NCI-H774 (cell line): Measurements from ENCODE around the gene PLS3.

Source experiments
- DNase-seq: peaks from one replicate; lab custom pipeline; 2025; lab: John Stamatoyannopoulos, UW

The PLS3 gene

DNA sequence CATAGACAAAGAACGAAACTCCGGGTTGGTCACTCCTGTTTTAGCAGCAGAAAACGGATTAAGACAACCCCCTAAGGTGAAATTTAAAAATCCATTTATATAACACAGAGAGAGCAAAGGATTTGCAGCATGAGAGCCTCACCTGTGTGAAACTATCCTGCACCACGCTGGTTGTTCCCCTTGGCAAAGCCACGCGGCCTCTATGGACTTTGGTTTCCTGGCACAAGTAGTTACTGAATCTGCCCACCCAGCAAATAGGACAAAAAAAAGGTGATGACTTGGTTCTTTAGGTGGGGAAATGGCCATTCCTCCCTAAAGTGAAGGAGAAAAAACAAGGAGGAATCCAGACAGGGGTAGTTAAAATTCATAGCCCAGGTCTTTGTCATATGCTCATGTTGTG, 133.1 kb downstream of the PLS3 start:
- DNase-seq = no peak

DNA sequence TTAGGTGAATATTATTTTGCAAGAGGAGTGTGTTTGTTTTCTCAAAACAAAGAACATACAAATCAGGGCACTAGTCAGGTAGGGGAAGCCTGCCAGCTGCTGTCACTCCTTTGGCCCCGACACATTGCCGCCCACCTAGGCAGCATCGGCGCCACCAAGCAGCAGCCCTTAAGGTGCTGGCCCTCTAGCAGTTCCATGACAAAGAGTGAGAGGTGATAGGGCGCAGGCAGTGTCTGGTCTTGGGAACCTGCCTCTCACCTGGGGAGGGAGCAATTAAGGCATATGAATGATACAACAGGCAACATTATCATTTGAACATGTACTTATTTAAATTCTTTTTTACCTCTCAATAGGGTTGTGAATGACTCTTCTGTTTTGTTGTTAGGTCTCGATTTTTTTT, 135.1 kb downstream of the PLS3 start:
- DNase-seq = no peak

DNA sequence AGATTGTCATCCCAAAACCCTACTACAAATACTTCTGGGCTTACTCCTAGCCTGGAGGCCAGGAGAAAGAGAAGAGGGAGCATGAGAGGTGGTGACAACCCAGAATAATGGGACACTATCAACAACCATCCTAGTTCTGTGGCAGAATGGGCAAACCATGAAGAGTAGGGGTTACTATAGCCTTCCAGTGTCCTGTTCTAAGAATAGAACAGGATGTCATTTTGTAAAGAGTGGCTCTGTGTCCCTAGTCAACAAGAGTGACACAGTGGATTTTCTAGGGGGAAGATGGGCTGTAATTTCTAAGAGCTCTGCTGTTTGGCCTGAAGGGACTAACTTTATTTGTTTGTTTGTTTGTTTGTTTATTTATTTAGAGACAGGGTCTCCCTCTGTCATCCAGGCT, 136.0 kb downstream of the PLS3 start:
- DNase-seq = no peak

DNA sequence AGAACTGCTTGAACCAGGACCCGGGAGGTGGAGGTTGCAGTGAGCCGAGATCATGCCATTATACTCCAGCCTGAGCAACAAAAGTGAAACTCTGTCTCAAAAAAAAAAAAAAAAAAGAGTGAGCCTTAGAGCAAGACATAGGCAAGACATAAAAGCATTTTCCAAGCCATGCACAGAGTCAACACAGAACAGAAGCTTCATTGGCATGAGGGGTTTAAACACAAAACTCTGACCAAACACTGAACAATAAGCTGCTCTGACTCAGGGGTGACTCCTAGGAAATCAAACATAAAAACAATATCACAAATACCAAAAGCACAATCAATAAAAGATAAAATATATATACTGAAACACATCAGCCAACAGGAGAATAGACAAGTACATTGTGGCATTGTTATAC, 136.8 kb downstream of the PLS3 start:
- DNase-seq = no peak
